MCF 10A (cell line): ENCODE data around the gene LRRK2. TPM values are rescaled to one million over a fixed set of nuclear protein-coding genes. Genes with fewer than 3 reads are reported as not detected.

Source experiments
- BruUV-seq: library from RNA; stranded (reverse); fragments of 400-500 nt; replicated peaks from 2 replicates; lab custom pipeline; 2021; lab: Mats Ljungman, UMichigan
- CTCF ChIA-PET: fragments of 300-600 bp; sonication (Branson Sonifier 250); formaldehyde crosslinking; extraction: SDS; loops from one replicate; lab custom pipeline; 2021; ENCODE audit warnings: antibody characterized with exemption, inconsistent platforms; lab: Yijun Ruan, JAX
- POLR2A ChIA-PET: fragments of 300-600, 350-650 bp; sonication (Branson Sonifier 250); formaldehyde crosslinking; extraction: SDS; loops from one replicate; lab custom pipeline; 2020; ENCODE audit warnings: antibody characterized with exemption, inconsistent platforms; lab: Yijun Ruan, JAX
- DNase-seq: peaks from one replicate; pipeline ENCODE4 v3.0.0-alpha.2; 2018; ENCODE audit not compliant: unreplicated experiment
- H3K27ac Mint-ChIP-seq: one replicate; pipeline ENCODE4 v1.8.0; 2022; ENCODE audit warnings: mild to moderate bottlenecking, low read depth, mixed read lengths; ENCODE audit not compliant: unreplicated experiment
- H3K27me3 Mint-ChIP-seq: one replicate; pipeline ENCODE4 v1.8.0; 2022; ENCODE audit warnings: mixed read lengths; ENCODE audit not compliant: insufficient read depth, unreplicated experiment
- H3K36me3 Mint-ChIP-seq: one replicate; pipeline ENCODE4 v1.8.0; 2022; ENCODE audit warnings: mild to moderate bottlenecking, moderate library complexity, mixed read lengths; ENCODE audit not compliant: insufficient read depth, unreplicated experiment
- H3K4me1 Mint-ChIP-seq: one replicate; pipeline ENCODE4 v1.8.0; 2022; ENCODE audit warnings: mixed read lengths; ENCODE audit not compliant: insufficient read depth, unreplicated experiment
- H3K4me3 Mint-ChIP-seq: one replicate; pipeline ENCODE4 v1.8.0; 2022; ENCODE audit warnings: mild to moderate bottlenecking, moderate library complexity, mixed read lengths; ENCODE audit not compliant: unreplicated experiment
- H3K9me3 Mint-ChIP-seq: one replicate; pipeline ENCODE4 v1.8.0; 2022; ENCODE audit warnings: mixed read lengths; ENCODE audit not compliant: unreplicated experiment
- CTCF ChIP-seq: fragments of 200-600 bp; IDR thresholded peaks from one replicate; pipeline ENCODE4 v1.8.0; 2022; ENCODE audit warnings: antibody characterized with exemption, mild to moderate bottlenecking; ENCODE audit not compliant: unreplicated experiment
- intact Hi-C: fragments of 100-400 bp; cut with micrococcal nuclease; formaldehyde crosslinking; loops from 2 replicates; pipeline ENCODE4 v1.14.1; 2022
- total RNA-seq: library from RNA; stranded (reverse); gene quantifications from 2 replicates; pipeline ENCODE4 v1.2.3, GENCODE V29; 2022

LRRK2 gene
- total RNA-seq, 1 experiment from 2014 or later = 4.2 TPM

DNA sequence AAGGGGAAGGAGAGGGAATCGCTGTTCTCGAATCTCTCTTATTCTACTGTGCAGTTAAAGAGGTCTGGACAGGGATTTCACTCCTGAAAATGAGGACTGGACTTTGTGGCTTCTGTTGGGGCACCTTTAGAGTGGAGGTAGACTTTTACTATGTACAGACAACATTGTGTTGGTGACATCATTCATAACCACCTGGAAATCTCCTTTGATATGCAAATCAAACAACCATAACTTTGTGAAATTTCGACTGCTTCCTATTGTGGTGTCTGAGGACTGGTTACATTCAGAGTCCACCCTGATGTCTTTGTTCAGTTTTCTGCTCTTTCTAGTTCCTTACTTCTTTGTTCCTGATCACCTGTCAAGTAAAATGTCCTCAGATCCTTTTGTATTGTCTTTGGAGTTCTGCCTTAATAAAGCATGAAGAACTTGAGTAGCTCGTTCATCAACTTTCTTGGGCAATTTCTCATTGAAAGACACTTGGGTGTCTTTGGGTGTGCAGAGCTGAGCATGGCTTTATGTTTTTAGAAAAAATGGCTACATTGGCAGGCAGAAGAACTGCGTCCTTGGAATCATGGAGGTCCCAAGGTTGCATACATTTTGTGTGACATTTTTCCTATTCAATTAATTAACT, 29.8 kb downstream of the LRRK2 start:
- Mint-ChIP-seq H3K4me1 (no peaks in the 10 kb centered on the region), H3K36me3 (peaks cover 6% of the 10 kb centered on the region), H3K27me3 (no peaks in the 10 kb centered on the region), H3K27ac (no peak overlapping the region), H3K9me3 (no peaks in the 10 kb centered on the region), H3K4me3 (no peak overlapping the region)
- CTCF ChIA-PET = no interaction called here
- BruUV-seq = no TSS peak
- POLR2A ChIA-PET = no interaction called here
- no peak for DNase-seq
- no peak for TF ChIP-seq CTCF
- intact Hi-C loops = no loop called here

- BruUV-seq = no TSS peak
- peaks cover 7% of the 10 kb centered on the region for H3K36me3 Mint-ChIP-seq
- TF ChIP-seq CTCF = no peak
- H3K4me1 Mint-ChIP-seq = no peaks in the 10 kb centered on the region
- H3K4me3 Mint-ChIP-seq = no peak overlapping the region
- no peak overlapping the region for H3K27ac Mint-ChIP-seq
- intact Hi-C loops = no loop called here
- DNase-seq = no peak
- no peaks in the 10 kb centered on the region for H3K9me3 Mint-ChIP-seq
- H3K27me3 Mint-ChIP-seq = no peaks in the 10 kb centered on the region
- CTCF ChIA-PET = no interaction called here
- POLR2A ChIA-PET = no interaction called here
These were observed 33.6 kb downstream of the LRRK2 start for GRCh38 chr12:40258371-40258770.

- DNase-seq = no peak
- peaks cover 11% of the 10 kb centered on the region for H3K36me3 Mint-ChIP-seq
- intact Hi-C loops = no loop called here
- no peaks in the 10 kb centered on the region for H3K27me3 Mint-ChIP-seq
- no peak overlapping the region for H3K27ac Mint-ChIP-seq
- no peaks in the 10 kb centered on the region for H3K4me1 Mint-ChIP-seq
- no peak overlapping the region for H3K4me3 Mint-ChIP-seq
- no peak for TF ChIP-seq CTCF
- ChIA-PET CTCF (interaction anchor here (1.2 kb wide), 1 partner anchor 155 kb away, joined by 3 read pairs; no protein-coding TSS in a partner anchor), POLR2A (no interaction called here)
- H3K9me3 Mint-ChIP-seq = no peaks in the 10 kb centered on the region
- BruUV-seq = no TSS peak
These were observed 37.1 kb downstream of the LRRK2 start for GRCh38 chr12:40261937-40262336.

DNA sequence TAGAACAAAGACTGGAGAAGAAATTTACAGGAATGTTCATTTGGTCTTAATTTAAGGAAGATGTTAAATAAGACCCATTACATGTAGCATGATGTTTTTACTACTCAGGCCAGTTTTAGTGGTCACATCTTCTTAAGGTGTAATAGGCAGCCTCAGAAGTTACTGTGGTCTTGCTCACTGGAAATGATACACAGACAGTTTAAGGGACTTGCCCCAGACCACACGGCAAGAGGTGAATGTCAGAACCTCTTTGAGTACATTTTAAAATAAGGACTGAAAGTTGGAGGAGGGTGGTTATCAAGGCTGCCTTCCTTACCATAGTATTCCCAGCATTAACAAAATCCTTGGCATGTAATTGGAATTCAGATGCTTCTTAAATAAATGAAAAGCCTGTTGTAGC, 37.9 kb downstream of the LRRK2 start:
- Mint-ChIP-seq H3K36me3 (peaks cover 11% of the 10 kb centered on the region), H3K27me3 (no peaks in the 10 kb centered on the region), H3K4me1 (no peaks in the 10 kb centered on the region), H3K27ac (no peak overlapping the region), H3K9me3 (no peaks in the 10 kb centered on the region), H3K4me3 (no peak overlapping the region)
- POLR2A ChIA-PET = no interaction called here
- BruUV-seq = no TSS peak
- no peak for TF ChIP-seq CTCF
- intact Hi-C loops = no loop called here
- CTCF ChIA-PET = interaction anchor here (0.6 to 1.2 kb wide), 2 partner anchors 9 to 252 kb away, joined by 3 to 4 read pairs; no protein-coding TSS in a partner anchor
- DNase-seq = no peak
